OCI-M1 (cell line): ENCODE data around the gene PHPT1.
"Not testable (repeated sequence)": the region's sequence is repeated elsewhere in the genome, so short reads cannot be mapped to it uniquely, and the experiment has no call there.

ENCODE experiments used
- DNase-seq: peaks from one replicate; lab custom pipeline; 2025; lab: John Stamatoyannopoulos, UW

PHPT1 gene

DNA sequence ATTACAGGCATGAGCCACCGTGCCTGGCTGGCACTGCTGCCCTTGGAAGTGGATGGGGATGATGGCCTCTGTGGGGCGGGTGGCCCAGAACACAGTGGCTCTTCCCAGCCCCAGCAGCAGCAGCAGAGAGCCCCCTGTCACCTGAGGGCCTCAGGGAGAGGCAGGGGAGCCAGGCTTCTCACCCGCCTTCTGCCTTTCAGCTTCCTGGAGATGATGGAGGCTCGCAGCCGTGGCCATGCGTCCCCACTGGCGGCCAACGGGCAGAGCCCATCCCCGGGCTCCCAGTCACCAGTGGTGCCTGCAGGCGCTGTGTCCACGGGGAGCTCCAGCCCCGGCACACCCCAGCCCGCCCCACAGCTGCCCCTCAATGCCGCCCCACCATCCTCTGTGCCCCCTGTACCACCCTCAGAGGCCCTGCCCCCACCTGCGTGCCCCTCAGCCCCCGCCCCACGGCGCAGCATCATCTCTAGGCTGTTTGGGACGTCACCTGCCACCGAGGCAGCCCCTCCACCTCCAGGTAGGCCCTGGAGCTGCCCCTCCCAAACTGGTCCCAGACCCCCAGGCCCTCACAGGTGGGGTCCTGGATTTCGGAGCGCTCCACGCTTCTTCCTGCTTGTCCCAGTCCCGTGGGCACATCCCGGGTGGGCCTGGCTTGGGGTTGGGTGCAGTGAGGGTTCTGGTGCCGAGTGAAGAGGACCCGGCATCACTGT is 11.9 kb upstream of the PHPT1 start:
- no peak for DNase-seq

DNA sequence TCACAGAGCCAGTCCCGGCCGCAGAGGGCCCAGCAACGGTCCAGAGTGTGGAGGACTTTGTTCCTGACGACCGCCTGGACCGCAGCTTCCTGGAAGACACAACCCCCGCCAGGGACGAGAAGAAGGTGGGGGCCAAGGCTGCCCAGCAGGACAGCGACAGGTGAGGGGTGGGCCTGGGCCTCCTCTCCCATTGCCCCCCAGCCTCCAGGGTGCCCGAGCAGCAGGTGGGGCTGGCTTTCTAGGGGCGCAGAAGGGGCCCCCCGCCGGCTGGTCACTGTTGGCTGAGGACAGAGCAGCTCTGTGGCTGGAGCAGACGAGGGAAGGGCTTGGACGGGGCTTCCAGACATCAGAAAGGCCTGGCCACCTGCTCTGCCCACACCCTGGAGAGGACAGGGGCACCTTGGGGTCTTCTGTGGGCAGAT is 11.3 kb upstream of the PHPT1 start:
- DNase-seq, result not testable (repeated sequence)

DNA sequence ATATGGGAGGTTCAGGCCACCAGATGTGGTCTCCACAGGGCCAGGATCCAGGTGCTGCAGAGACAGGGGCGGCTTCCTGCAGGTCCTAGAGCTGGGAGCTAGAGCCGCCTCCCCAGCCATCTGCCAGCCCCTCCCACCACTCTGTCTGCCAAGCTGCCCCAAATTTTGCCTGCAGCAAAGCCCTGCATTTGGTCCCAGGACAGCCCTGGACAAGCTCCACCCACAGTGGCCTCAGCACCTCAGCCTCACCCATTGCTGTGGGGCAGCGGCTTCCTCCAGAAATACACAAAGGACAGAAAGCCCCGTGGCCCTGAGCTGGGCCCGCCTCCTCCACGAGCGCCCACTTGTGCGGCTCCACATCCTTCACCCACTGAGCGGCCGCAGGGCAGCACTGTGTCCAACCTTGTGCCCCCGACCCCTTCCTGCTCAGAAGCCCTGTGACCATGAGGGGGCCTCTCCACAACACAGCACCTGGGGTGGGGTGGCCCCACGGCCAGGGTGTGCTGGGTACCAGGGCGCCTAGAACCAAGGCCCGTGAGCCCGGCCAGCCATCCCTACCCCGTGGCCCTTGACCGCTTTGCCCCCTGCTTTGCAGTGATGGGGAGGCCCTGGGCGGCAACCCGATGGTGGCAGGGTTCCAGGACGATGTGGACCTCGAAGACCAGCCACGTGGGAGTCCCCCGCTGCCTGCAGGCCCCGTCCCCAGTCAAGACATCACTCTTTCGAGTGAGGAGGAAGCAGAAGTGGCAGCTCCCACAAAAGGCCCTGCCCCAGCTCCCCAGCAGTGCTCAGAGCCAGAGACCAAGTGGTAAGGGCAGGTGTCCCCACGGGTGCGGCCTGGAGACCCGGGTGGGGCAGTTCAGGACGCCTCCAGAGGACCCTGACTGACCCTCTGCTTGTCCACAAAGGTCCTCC is 10.6 kb upstream of the PHPT1 start:
- DNase-seq, result no peak

DNA sequence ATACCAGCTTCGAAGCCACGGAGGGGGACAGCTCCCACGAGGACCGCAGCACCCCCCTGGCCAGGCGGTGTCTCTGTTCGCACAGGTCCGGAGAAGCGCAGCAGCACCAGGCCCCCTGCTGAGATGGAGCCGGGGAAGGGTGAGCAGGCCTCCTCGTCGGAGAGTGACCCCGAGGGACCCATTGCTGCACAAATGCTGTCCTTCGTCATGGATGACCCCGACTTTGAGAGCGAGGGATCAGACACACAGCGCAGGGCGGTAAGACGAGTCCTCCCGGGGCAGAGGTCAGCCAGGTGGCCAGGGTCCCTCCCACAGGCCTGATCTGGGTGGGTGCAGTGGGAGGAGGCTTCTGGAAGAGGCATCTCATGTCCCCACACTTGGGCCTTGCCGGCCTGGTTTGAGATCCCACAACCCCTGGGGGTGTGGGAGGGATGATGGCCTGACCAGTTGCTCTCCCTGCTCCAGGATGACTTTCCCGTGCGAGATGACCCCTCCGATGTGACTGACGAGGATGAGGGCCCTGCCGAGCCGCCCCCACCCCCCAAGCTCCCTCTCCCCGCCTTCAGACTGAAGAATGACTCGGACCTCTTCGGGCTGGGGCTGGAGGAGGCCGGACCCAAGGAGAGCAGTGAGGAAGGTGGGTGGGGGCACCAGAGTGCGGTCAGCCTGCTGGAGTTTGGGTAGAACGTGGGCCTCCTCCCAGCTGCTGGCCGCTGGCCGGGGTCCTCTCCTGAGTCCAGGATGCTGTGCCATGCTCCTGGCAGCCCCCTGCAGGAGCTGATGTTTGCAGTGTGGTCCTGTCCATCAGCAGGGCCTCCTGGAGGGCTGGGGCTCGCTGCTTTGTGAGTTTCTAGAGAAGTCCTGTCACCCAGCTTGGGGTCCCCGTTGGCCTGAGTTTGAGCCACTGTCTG is 9.7 kb upstream of the PHPT1 start:
- DNase-seq, result no peak

DNA sequence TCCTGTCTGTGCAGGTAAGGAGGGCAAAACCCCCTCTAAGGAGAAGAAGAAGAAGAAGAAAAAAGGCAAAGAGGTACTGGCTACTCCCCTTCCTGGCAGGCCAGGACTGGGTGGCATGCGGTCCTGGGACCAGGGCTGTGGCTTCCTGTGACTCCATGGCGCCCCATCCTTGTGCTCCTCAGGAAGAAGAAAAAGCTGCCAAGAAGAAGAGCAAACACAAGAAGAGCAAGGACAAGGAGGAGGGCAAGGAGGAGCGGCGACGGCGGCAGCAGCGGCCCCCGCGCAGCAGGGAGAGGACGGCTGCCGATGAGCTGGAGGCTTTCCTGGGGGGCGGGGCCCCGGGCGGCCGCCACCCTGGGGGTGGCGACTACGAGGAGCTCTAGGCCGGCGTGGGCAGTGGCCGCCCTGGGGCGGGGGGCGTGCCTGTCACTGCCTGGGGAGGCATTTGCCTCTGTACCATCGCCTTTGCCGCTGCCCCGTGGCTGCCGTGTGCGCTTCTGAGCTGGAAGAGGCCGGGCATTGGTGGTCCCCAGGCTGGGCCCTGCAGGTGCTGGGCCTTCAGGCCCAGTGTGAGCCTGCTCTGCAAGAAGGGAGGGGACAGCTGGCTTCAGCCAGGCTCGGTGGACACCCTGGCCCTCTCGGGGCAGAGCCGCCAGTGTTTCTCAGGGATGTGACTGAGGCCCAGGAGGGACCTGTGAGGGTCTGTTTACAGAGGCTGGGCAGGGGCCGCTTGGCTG is 8.9 kb upstream of the PHPT1 start:
- no peak for DNase-seq

DNA sequence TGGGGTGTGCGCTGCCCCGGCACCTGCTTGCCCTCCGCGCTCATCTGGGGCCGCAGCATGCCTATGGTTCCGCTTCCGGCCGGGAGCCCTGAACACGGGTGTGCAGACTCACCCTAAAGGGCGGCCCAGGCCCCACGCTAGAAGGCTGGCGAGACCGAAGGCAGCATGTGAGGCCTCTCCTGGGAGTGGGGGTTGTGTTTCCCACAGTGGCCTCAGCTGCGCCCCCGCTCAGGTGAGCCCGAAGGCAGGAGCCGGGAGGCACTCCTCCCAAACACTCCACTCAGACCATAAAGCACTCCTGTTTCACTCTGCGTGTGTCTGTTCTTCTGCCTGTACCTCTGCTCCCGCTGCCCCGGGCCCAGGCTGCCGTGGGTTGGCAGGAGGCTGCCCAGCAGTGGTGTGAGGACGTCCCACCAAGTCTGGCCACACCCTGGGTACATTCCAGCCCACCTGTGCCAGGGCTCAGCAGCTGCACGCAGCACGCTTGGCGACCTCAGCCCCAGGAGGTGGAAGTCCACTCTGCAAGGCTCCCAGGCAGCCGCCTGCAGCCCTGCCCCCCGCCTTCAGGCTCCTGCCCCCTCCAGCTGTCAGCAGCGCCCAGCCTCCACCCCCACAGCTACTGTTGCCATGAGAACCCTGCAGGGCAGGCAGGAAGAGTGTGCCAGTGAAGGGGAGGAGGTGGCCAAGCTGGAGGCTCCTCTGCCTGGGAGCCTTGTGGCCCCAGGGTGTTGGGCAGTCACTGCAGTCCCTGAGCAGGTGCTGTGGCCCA is 8.1 kb upstream of the PHPT1 start:
- DNase-seq, result peak; percentile 47

DNA sequence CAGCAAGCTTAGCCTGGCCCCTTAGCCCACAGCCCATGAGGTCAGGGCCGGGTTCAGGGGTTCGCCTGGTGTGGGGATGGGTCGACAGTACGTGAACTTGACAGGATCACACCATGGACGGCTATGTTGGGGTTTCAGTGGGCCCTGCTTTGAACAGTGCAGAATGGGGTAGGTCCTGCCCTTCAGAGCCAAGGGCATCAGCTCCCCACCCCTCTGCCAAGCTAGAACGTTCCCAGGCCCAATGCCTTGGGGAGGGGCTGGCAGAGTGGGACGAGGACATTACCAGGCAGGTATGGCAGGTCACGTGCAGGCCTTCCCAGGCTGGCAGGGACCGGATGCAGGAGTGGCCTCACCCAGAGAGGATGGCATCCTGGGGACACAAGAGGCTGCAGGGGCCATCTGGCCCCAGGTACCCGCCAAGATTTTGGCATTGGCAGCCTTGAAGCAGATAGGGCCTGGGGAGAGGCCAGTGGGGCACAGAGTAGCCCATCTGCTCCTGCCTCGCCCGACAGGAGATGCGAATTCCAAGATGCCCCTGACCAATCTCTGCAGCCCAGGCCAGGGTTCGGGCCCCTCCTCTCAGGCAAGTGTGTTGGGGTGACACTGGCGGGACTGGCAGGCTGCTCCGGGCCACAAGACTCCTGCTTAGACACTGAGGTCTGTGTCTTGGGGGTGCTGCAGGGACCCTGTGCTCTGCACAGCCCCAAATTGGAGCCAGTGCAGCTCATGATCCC is 7.4 kb upstream of the PHPT1 start:
- not testable (repeated sequence) for DNase-seq

DNA sequence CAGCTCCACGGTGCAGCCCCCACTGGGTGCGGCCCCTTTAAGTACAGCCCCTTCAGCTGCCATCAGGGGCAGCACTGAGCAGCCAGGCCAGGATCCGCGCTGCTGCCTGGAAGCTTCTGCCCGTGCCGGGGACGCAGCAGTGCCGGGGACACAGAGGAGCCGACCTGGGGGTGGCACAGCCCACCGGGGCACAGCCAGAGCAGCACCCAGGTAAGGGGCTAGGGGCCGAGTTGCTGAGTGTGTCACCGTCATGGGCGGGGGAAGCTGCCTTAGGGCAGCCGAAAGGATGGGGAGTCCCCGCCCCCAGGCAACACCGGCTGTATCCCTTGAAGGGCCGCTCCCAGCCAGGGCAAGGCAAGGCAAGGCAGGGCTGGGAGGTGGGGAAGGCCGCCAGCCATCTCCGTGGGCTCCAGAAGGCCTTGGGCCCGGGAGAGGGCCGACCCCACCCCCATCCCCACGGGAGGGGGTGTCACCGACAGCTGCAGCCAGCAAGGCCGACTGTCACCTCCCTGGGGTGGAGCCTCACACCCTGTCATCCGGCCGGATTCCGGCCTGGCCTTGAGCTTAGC is 6.7 kb upstream of the PHPT1 start, which contains the start of gene AJM1:
Gene AJM1 (plus strand): TSS at position 99 of the 569 bp plus-strand sequence. CDS start 1,937 bp downstream, outside the sequence.
- peak; percentile 88 for DNase-seq

DNA sequence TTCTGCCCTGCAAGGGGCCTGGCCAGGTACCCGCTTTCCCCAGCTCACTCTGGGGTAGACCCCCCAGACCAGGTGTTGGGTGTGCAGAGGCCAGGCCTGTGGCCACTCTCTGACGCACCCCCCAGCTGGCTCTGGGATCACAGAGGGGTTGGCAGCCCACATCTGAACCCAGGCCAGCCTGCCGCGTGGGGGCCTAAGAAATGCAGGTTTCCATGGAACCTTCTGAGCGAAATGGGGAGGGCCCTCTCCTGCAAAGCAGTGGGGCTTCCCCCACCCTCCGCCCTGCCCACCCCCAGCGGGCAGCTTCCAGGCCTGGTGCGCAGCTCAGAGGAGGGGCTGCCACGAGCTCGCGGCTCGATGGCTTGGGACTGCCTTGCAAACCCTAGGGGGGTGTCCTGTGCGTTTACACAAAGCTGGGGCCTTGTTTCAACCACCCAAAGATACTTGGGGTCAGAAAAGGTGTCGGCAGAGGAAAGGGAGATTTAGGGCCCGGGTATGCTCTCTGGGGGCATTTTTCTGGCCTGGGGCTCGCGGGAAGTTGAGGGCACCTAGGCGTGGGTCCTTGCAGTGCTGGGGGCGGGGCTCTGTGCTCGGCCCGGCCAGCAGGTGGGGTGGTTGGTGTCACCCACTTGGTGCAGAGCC is 5.9 kb upstream of the PHPT1 start:
- DNase-seq, result not testable (repeated sequence)

DNA sequence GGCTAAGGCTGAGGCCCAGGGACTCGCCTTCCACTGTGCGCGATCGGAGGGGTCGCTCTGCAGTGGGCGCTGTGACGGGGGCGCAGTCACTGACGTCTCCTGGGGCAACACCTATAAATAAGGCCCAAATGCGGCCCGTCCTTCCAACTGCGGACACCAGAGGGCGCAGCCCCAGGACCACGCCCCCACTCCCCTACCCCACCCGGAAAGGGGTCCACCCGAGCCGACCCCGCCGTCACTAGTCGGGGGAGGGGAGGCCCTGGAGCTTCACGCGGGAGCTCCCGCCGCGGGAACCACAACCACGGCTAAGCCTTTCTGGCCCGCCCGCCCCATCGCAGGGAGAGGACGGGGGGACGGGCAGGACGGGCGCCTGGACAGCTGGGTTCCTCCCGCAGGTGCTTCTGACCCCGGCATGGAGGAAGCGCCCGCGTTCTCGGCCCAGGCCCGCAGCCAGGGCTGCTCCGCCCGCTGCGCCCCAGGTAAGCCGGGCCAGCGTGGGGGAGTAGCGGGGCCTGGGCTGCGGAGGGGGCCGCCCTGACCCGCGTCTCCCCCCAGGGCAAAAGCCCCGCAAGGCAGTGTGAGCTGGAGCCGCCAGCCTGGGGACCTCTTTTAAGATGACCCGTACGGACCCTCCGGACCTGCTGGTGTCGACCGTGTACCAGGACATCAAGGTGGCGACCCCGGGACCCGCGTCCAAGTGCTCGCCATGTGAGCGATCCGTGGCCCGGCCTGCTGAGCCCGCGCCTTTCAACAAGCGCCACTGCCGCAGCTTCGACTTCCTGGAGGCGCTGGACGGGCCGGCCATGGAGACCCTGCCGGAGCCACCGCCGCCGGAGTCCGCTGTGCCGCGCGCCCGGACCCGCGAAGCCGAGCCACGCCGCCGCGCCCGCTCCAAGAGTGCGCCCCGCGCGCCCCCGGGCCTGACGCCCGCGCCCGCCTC is 5.1 kb upstream of the PHPT1 start:
- peak; percentile 55 for DNase-seq

DNA sequence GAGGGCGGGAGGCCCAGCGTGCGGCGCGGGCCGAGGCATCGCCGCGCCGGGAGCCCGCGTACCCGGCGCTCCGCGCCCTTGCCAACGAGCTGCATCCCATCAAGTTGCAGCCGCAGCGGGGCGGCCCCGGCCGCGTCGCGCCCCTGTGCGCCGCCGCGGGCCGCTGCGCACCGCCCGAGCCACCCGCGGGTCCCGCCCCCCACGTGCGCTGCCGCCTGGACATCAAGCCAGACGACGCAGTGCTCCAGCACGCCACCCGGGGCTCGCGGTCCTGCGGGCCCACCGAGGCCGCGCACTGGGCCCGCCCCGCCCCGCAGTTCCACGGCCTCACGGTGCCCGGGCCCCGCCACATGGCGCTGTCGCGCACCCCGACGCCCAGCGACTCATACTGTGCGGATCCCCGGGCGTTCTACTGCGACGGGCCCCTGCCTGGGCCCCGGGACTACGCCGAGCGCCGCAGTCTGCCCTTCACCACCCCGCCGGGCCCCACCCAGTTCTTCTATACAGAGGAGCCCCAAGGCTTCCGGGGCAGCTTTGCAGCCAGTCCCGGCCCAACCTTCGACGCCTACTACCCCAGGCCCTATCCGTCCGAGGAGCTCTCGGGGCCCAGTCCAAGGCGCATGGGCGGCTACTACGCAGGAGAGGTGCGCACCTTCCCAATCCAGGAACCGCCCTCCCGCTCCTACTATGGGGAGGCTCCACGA is 4.3 kb upstream of the PHPT1 start:
- DNase-seq, result no peak

DNA sequence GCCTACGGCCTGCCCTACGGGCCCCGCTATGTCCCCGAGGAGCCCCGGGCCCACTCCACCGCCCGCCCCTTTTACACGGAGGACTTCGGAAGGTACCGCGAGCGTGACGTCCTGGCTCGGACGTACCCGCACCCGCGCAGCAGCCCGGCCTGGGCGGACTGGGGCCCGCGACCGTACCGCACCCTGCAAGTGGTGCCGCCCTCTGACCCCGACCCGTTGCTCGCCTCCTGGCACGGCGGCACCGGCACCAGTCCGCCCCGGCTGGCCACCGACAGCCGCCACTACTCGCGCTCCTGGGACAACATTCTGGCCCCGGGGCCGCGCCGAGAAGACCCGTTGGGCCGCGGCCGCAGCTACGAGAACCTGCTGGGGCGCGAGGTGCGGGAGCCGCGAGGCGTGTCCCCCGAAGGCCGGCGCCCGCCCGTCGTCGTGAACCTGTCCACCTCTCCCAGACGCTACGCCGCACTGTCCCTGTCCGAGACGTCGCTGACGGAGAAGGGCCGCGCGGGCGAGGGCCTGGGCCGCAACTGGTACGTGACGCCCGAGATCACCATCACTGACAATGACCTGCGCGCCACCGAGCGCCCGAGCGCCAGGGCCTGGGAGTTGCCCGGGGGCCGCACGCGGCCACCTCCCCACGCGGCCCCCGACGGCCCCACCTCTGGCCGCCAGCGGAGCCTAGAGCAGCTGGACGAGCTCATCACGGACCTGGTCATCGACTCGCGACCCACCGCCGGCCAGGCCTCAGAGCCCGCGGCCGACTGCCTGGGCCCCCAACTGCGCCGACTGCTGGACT is 3.5 kb upstream of the PHPT1 start:
- DNase-seq, result no peak

DNA sequence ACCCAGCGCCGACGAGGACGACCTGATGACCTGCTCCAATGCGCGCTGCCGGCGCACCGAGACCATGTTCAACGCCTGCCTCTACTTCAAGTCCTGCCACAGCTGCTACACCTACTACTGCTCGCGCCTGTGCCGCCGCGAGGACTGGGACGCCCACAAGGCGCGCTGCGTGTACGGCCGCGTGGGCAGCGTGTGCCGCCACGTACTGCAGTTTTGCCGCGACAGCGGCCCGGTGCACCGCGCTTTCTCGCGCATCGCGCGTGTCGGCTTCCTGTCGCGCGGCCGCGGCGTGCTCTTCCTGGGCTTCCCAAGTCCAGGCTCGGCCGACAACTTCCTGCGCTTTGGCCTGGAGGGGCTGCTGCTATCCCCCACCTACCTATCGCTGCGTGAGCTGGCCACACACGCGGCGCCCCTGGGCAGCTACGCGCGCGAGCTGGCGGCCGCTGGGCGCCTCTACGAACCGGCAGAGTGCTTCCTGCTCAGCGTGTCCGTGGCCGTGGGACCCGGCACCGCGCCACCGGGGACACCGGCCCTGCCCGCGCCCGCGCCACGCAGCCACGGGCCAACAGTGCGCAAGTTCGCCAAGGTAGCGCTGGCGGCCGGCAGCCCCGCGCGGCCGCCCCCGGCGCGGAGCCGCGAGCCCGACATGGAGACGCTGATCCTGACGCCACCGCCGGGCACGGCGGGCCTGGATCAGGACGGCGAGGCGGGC is 2.7 kb upstream of the PHPT1 start:
- no peak for DNase-seq

DNA sequence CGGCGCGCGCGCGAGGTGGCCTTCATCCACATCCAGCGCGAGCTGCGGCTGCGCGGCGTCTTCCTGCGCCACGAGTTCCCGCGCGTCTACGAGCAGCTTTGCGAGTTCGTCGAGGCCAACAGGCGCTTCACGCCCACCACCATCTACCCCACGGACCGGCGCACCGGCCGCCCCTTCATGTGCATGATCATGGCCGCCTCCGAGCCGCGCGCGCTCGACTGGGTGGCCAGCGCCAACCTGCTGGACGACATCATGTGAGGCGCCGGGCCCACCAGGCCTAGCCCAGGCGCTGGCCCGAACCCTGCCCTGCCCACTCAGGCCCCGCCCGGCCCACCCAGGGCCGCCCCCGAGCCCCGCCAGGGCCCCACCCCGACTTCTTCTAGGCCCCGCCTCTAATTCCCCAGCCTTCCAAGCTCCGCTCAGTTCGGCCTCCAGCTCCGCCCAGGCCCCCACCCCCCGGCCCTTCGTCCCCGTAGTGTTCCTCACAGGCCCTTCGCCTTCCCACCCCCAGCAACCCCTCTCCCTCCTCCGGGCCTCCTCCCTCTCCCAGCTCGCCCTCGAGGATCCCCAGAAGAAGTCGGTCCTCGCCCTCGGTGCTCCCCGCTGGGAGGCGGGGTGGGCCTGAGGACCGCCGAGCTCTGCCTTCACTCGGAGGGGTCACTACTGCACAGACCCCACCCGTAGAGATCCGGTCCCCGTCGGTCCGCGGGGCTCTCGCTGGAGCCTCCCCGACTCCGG is 2.0 kb upstream of the PHPT1 start:
- DNase-seq, result peak; percentile 88

DNA sequence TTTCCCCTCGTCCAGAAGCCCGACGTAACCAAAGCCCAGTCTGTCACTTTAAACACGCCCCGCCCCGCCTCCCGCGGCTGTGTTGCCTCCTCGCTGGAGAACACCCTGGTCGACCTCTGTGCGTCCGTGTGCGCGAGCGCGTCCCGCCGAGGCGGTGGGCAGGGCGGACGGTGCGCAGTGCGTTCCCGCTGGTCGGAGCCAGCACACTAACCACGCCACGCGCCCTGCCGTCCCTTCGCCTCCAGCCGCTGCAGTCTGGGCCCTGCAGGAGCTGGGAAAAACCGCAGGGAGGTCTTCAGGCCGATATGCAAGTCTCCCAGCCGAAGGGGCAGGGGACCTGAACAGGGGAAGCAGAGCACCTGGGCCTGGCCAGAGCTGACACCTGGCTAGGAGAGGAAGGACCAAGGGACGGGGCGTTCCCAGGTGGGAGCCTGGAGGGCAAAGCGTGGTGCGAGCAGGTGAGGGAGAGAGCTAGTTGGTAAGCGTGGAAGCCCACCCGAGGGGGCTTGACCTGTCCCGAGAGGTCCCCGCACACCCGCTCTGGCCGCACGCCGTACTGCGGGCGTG is 1.3 kb upstream of the PHPT1 start:
- peak; percentile 94 for DNase-seq
